HepG2 (cell line): ENCODE measurements around the gene TIGAR. TPM values are rescaled to one million over a fixed set of nuclear protein-coding genes. Genes with fewer than 3 reads are reported as not detected.

Source experiments
- ATAC-seq: fragments of 200-7000 bp; cut with Tn5 transposase; 3 replicates; pipeline ENCODE4 v1.9.1; 2020; ENCODE audit warnings: mild to moderate bottlenecking, moderate library complexity
- BruUV-seq: library from RNA; stranded (reverse); fragments of 400-500 nt; replicated peaks from 2 replicates; lab custom pipeline; 2021; lab: Mats Ljungman, UMichigan
- CTCF ChIA-PET: fragments of 300-600 bp; formaldehyde crosslinking; extraction: SDS; loops from one replicate; lab custom pipeline; 2021; ENCODE audit warnings: low total read pairs, inconsistent platforms, low intra/inter-chr PET ratio; lab: Yijun Ruan, JAX
- POLR2A ChIA-PET: fragments of 350-600 bp; sonication (Branson Sonifier 250); formaldehyde crosslinking; loops from one replicate; lab custom pipeline; 2020; ENCODE audit warnings: antibody characterized with exemption, inconsistent platforms; lab: Yijun Ruan, JAX
- DNase-seq: peaks from one replicate; pipeline ENCODE4 v3.0.0-alpha.2; 2015; ENCODE audit warnings: low spot score
- FAIRE-seq: peaks from 3 replicates; lab custom pipeline; 2011; peaks lifted over from hg19 to GRCh38; lab: Jason Lieb, UNC
- H2AFZ ChIP-seq: one replicate; pipeline ENCODE4 v1.6.1; 2011; ENCODE audit warnings: low read length, inconsistent platforms
- H3K27ac ChIP-seq: fragments of 300-600 bp; 3 replicates; pipeline ENCODE4 v1.8.0; 2011; ENCODE audit warnings: mixed run types, mild to moderate bottlenecking, mixed read lengths, low read length, inconsistent platforms; ENCODE audit not compliant: insufficient read depth; ENCODE audit errors: extremely low read length
- H3K27me3 ChIP-seq, 2 experiments: fragments of 200-600 bp in 1 of 2; 2 replicates in 1 of 2; 3 replicates in 1 of 2; pipeline versions ENCODE4 v1.6.0 to v1.8.0; 2011; ENCODE audit warnings: low read length in 2 of 2, mild to moderate bottlenecking in 2 of 2, moderate library complexity in 2 of 2, inconsistent platforms in 1 of 2; ENCODE audit not compliant: insufficient read depth in 2 of 2, control insufficient read depth in 1 of 2
- H3K36me3 ChIP-seq, 2 experiments: fragments of 200-600 bp in 1 of 2; replicated peaks in 1 of 2; 2 replicates in 1 of 2; 3 replicates in 1 of 2; pipeline versions ENCODE4 v1.5.1 to v1.8.0; 2011; ENCODE audit warnings: low read length in 2 of 2, inconsistent platforms in 1 of 2; ENCODE audit not compliant: insufficient read depth in 2 of 2, control insufficient read depth in 1 of 2
- H3K4me1 ChIP-seq: 2 replicates; pipeline ENCODE4 v1.5.1; 2012; ENCODE audit warnings: low read length, inconsistent platforms; ENCODE audit not compliant: insufficient read depth
- H3K4me2 ChIP-seq: 2 replicates; pipeline ENCODE4 v1.6.0; 2011; ENCODE audit warnings: low read depth, low read length, inconsistent platforms
- H3K4me3 ChIP-seq, 3 experiments: fragments of 200-600 bp in 1 of 3; sonication (generic), shearing (Covaris generic) in 1 of 3; replicated peaks in 1 of 3; 2 replicates each; pipeline ENCODE4 v1.5.1; 2011 to 2016; ENCODE audit warnings: low read length in 3 of 3, inconsistent platforms in 2 of 3, low read depth in 2 of 3, mild to moderate bottlenecking in 2 of 3, control low read depth in 1 of 3, mixed read lengths in 1 of 3; ENCODE audit not compliant: insufficient read depth in 1 of 3
- H3K79me2 ChIP-seq: one replicate; pipeline ENCODE4 v1.6.1; 2011; ENCODE audit warnings: low read length, inconsistent platforms; ENCODE audit not compliant: insufficient read depth
- H3K9ac ChIP-seq: 2 replicates; pipeline ENCODE4 v1.6.0; 2011; ENCODE audit warnings: mild to moderate bottlenecking, low read depth, low read length, inconsistent platforms; ENCODE audit not compliant: insufficient read depth
- H3K9me3 ChIP-seq: 2 replicates; pipeline ENCODE4 v1.5.1; 2012; ENCODE audit warnings: mild to moderate bottlenecking, low read length
- H4K20me1 ChIP-seq: 2 replicates; pipeline ENCODE4 v1.6.0; 2011; ENCODE audit warnings: inconsistent platforms, mild to moderate bottlenecking, low read length, moderate library complexity; ENCODE audit not compliant: insufficient read depth
- BHLHE40 ChIP-seq: IDR thresholded peaks from 2 replicates; pipeline ENCODE4 v1.6.1; 2011; ENCODE audit warnings: low read length, improper control_type of control experiment
- CHD2 ChIP-seq: IDR thresholded peaks from 2 replicates; pipeline ENCODE4 v1.6.1; 2011; ENCODE audit warnings: low read depth, low read length, improper control_type of control experiment
- HCFC1 ChIP-seq: fragments of 150-350 bp; IDR thresholded peaks from 2 replicates; pipeline ENCODE4 v1.6.1; 2014; ENCODE audit warnings: low read depth, low read length
- NCOA5 ChIP-seq: sonication (generic); formaldehyde crosslinking; IDR thresholded peaks from 2 replicates; pipeline ENCODE4 v1.4.0; 2020; ENCODE audit warnings: missing genetic modification reagents
- PHF5A ChIP-seq: IDR thresholded peaks from one replicate; pipeline ENCODE4 v1.6.1; 2018; ENCODE audit warnings: low read depth, missing genetic modification reagents; ENCODE audit not compliant: unreplicated experiment
- SMYD3 ChIP-seq: sonication (generic); formaldehyde crosslinking; IDR thresholded peaks from 2 replicates; pipeline ENCODE4 v1.8.1; 2023; ENCODE audit warnings: mild to moderate bottlenecking, missing genetic modification reagents
- SRF ChIP-seq: IDR thresholded peaks from 2 replicates; pipeline ENCODE4 v1.6.1; 2011; ENCODE audit warnings: mild to moderate bottlenecking, low read depth, low read length, moderate library complexity
- ZIK1 ChIP-seq: sonication (generic); formaldehyde crosslinking; IDR thresholded peaks from 2 replicates; pipeline ENCODE4 v1.5.0; 2020; ENCODE audit warnings: mild to moderate bottlenecking, low read depth, missing genetic modification reagents, borderline replicate concordance
- ZNF556 ChIP-seq: sonication (generic); formaldehyde crosslinking; IDR thresholded peaks from 2 replicates; pipeline ENCODE4 v1.4.0; 2020; ENCODE audit warnings: mild to moderate bottlenecking, missing genetic modification reagents, borderline replicate concordance
- ZNF710 ChIP-seq: sonication (generic); formaldehyde crosslinking; IDR thresholded peaks from 2 replicates; pipeline ENCODE4 v1.5.0; 2020; ENCODE audit warnings: mild to moderate bottlenecking, missing genetic modification reagents, borderline replicate concordance
- WGBS: methylation state at CpG from one replicate; pipeline ENCODE4 v1.1.6; 2017; ENCODE audit warnings: low lambda C conversion rate; 5-methylcytosine and 5-hydroxymethylcytosine counted together
- in situ Hi-C: cut with HindIII; loops from 2 replicates; pipeline ENCODE4 v1.10.0; 2017; ENCODE audit warnings: low pct_unique_long_range_greater_than_20kb; ENCODE audit not compliant: extremely low pct_ligation_motif_present
- intact Hi-C: fragments of 100-400 bp; cut with micrococcal nuclease; formaldehyde crosslinking; loops from one replicate; pipeline ENCODE4 v1.10.0; 2022; ENCODE audit not compliant: unreplicated experiment
- polyA plus RNA-seq, 8 experiments: library from polyadenylated mRNA; depleted of rRNA in 3 of 8; stranded (reverse) in 7 of 8; unstranded in 1 of 8; fragments of >200 nt; fragmentation: Illumina TruSeq in 4 of 8; extraction: Trizol in 4 of 8; gene quantifications; 2 replicates each; pipeline versions ENCODE4 v1.2.1 to v1.2.3, GENCODE V29; 2011 to 2016; ENCODE audit warnings: low read depth in 4 of 8, missing spikeins in 1 of 8, mixed read lengths in 1 of 8; ENCODE audit not compliant: insufficient read depth in 1 of 8
- total RNA-seq, 5 experiments: library from RNA; depleted of rRNA; stranded (reverse); fragments of >200 nt; fragmentation: Illumina TruSeq; extraction: Trizol; gene quantifications; 2 replicates each; pipeline ENCODE4 v1.2.3, GENCODE V29; 2016; ENCODE audit warnings: low read depth in 1 of 5
- TF ChIP-seq, protein P1 (sequence below): sonication (generic); formaldehyde crosslinking; IDR thresholded peaks from 2 replicates; pipeline ENCODE4 v1.4.0; 2020; ENCODE audit warnings: mild to moderate bottlenecking, missing genetic modification reagents
- TF ChIP-seq, protein P2 (sequence below): sonication (generic); formaldehyde crosslinking; IDR thresholded peaks from 2 replicates; pipeline ENCODE4 v1.5.1; 2020; ENCODE audit warnings: mild to moderate bottlenecking, missing genetic modification reagents

Gene TIGAR
- total and polyA plus RNA-seq, 2 of the 13 experiments (the other 11 are each of a cell fraction or from before 2014, with no cell fraction given) = 2.6 to 21.8 TPM

DNA sequence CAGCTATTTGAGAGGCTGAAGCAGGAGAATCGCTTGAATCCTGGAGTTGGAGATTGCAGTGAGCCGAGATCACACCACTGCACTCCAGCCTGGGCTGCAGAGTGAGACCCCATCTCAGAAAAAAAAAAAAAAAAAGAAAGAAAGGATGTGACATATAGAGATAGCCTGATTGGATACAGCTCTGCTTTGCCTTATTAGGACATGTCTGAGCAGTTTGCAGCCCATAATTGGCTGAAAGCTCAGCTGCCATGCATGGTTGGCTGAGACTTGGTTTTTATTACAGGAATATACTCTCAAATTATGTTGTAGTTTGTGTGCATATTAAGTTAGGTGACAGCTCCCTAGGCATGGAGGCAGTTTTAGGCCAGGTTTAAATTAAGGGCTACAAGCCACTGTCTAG is 6.3 kb downstream of the TIGAR start:
- Histone ChIP-seq H4K20me1 (no peaks in the 10 kb centered on the region), H3K9ac (no peak overlapping the region), H3K27ac (no peak overlapping the region), H3K4me1 (peaks cover 17% of the 10 kb centered on the region), H3K36me3 (peaks cover 0 to 5% of the 10 kb centered on the region in 2 experiments; a peak in 2 of 5 replicates), H3K4me3 (no peak overlapping the region), H3K9me3 (no peaks in the 10 kb centered on the region), H3K79me2 (peaks cover 11% of the 10 kb centered on the region), H3K27me3 (no peaks in the 10 kb centered on the region), H3K4me2 (no peak overlapping the region), H2AFZ (no peak overlapping the region)
- FAIRE-seq (no peak), DNase-seq (no peak), ATAC-seq (no peak)
- in situ Hi-C loops = no loop called here
- intact Hi-C loops = no loop called here
- no TSS peak for BruUV-seq
- 98% methylated on average over 2 of the region's 2 CpGs for WGBS
- TF ChIP-seq, protein P1, sequence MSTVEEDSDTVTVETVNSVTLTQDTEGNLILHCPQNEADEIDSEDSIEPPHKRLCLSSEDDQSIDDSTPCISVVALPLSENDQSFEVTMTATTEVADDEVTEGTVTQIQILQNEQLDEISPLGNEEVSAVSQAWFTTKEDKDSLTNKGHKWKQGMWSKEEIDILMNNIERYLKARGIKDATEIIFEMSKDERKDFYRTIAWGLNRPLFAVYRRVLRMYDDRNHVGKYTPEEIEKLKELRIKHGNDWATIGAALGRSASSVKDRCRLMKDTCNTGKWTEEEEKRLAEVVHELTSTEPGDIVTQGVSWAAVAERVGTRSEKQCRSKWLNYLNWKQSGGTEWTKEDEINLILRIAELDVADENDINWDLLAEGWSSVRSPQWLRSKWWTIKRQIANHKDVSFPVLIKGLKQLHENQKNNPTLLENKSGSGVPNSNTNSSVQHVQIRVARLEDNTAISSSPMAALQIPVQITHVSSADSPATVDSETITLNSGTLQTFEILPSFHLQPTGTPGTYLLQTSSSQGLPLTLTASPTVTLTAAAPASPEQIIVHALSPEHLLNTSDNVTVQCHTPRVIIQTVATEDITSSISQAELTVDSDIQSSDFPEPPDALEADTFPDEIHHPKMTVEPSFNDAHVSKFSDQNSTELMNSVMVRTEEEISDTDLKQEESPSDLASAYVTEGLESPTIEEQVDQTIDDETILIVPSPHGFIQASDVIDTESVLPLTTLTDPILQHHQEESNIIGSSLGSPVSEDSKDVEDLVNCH (CRISPR knock-in tag) = no peak
- 0 out of 2 replicates have a peak, but pooled peaks have one; percentile 42 for TF ChIP-seq SRF
- ChIA-PET POLR2A (no interaction called here), CTCF (no interaction called here)

DNA sequence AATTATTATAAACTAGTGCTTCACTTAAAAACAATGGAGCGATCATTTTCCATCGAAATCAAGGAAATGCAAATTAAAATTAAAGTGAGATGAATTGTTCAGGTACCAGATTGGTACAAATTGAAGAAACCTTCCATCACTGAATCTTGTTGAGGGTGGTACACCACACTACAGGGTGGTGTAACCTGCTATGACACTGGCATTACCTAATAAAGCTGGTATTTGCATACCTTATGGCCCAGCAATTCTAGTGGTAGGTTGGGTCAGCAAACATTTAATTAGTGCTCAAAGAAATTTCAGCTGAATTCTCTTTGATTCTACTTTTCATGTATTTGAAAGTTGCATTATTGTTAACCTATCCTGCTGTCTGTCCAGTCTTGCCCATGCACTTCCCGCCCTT is 9.2 kb downstream of the TIGAR start:
- no peak overlapping the region for H2AFZ ChIP-seq
- H3K79me2 ChIP-seq = peaks cover 6% of the 10 kb centered on the region
- no peak overlapping the region for H3K9ac ChIP-seq
- H3K36me3 ChIP-seq = peaks cover 0 to 10% of the 10 kb centered on the region in 2 experiments; a peak in 3 of 5 replicates
- no peaks in the 10 kb centered on the region for H3K4me1 ChIP-seq
- no peaks in the 10 kb centered on the region for H3K27me3 ChIP-seq
- in situ Hi-C loops = no loop called here
- ATAC-seq (no peak), DNase-seq (no peak), FAIRE-seq (no peak)
- no peaks in the 10 kb centered on the region for H4K20me1 ChIP-seq
- no TSS peak for BruUV-seq
- H3K9me3 ChIP-seq = no peaks in the 10 kb centered on the region
- intact Hi-C loops = no loop called here
- H3K27ac ChIP-seq = no peak overlapping the region
- ChIA-PET CTCF (no interaction called here), POLR2A (no interaction called here)
- WGBS = 97% methylated on average over 3 of the region's 3 CpGs
- no peak overlapping the region for H3K4me2 ChIP-seq
- no peak overlapping the region for H3K4me3 ChIP-seq
- TF ChIP-seq PHF5A (no peak), NCOA5 (CRISPR knock-in tag) (no peak), ZIK1 (CRISPR knock-in tag) (no peak), ZNF710 (CRISPR knock-in tag) (no peak), CHD2 (no peak), SMYD3 (no peak), BHLHE40 (no peak), HCFC1 (no peak), ZNF556 (no peak)
- TF ChIP-seq, protein P2, sequence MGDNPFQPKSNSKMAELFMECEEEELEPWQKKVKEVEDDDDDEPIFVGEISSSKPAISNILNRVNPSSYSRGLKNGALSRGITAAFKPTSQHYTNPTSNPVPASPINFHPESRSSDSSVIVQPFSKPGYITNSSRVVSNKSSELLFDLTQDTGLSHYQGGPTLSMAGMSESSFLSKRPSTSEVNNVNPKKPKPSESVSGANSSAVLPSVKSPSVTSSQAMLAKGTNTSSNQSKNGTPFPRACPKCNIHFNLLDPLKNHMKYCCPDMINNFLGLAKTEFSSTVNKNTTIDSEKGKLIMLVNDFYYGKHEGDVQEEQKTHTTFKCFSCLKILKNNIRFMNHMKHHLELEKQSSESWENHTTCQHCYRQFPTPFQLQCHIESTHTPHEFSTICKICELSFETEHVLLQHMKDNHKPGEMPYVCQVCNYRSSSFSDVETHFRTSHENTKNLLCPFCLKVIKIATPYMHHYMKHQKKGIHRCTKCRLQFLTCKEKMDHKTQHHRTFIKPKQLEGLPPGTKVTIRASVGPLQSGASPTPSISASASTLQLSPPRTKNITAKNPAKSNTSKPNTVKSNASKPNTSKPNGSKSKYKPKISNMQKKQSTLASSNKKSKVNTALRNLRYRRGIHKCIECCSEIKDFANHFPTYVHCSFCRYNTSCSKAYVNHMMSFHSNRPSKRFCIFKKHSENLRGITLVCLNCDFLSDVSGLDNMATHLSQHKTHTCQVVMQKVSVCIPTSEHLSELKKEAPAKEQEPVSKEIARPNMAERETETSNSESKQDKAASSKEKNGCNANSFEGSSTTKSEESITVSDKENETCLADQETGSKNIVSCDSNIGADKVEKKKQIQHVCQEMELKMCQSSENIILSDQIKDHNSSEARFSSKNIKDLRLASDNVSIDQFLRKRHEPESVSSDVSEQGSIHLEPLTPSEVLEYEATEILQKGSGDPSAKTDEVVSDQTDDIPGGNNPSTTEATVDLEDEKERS (CRISPR knock-in tag) = no peak
